ENCODE measurements around the gene GSDMA.

GSDMA gene

DNA sequence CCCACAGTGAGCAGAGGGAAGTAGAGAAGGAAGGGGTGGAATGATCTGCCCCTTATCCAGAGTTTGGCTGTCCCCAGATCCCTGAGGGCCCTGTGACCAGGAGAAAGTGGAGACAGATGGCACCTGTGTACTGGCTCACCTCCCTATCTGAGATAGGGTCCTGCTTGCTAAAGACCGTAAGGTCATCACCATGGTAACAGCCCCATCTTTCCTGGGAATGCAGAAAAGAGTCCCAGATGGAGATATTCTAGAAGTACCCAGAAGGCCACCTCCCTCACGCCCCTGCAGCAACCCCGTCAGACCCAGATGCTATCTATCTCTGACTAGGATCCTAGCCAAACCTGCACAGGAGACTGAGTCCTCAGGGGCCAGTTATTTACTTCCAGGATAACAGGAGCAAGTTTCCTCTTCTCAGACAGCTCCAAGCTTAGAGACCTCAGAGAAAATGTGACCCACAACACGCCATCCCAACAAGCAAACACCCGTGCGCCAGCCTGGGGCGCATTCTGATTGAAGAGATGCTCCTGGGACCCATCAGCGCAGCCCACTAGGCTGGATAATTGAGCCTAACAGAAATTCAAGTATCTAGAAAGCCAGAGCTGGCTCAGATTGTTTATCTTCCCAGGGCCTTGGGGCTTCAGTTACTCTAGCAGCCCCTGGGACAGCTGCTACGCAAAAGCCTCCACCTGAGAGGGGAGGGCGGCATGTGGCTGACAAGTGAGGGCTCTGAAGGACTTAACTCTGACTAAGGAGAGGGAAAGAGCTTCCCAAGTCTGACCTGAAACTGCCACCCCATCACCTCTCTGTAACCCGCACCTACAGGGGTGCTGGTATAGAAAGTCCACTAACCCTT lies 37.3 kb upstream of the GSDMA start:
- H3K36me3 ChIP-seq (ENCODE audit: insufficient read depth, low read length) = peaks cover 34% of the 10 kb centered on the region
- H3K9me3 ChIP-seq (replicated peaks; ENCODE audit: low read length) = no peaks in the 10 kb centered on the region
- H3K27me3 ChIP-seq (ENCODE audit: control insufficient read depth, insufficient read depth, low read length) = no peaks in the 10 kb centered on the region
- H3K4me1 ChIP-seq (ENCODE audit: control insufficient read depth, insufficient read depth, low read length) = peaks cover 44% of the 10 kb centered on the region
- H3K9ac ChIP-seq (ENCODE audit: low read depth, low read length) = no peak overlapping the region
- peak overlapping the region; percentile 93 for H3K4me2 ChIP-seq (ENCODE audit: low read length)
- H3K4me3 ChIP-seq (ENCODE audit: low read length) = no peak overlapping the region

DNA sequence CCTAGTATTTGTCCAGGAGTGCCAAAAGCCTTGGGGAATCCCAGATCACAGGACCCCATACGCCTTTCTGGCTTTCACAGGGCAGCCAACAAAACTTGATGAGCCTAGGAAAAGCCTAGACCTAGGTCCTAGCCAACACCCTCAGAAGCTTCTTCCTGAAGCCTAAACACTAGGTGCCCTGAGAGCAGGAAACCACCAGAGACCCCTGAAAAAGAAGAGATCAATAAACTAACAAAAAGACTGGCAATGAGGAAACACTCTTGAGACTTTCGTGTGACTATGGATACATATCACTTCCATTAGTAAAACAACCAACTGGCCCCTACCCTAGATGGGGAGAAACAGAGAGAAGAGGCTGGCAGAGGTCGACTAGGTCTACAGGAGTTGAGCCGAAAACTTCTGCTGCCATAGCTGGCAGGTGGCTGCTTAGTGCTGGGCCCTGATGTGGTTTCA lies 36.6 kb upstream of the GSDMA start:
- H3K4me2 ChIP-seq (ENCODE audit: low read length) = peak overlapping the region; percentile 93
- H3K4me1 ChIP-seq (ENCODE audit: control insufficient read depth, insufficient read depth, low read length) = peaks cover 44% of the 10 kb centered on the region
- peak overlapping the region; percentile 82 for H3K9ac ChIP-seq (ENCODE audit: low read depth, low read length)
- H3K36me3 ChIP-seq (ENCODE audit: insufficient read depth, low read length) = peaks cover 30% of the 10 kb centered on the region
- no peaks in the 10 kb centered on the region for H3K27me3 ChIP-seq (ENCODE audit: control insufficient read depth, insufficient read depth, low read length)
- peak overlapping the region; percentile 85 for H3K4me3 ChIP-seq (ENCODE audit: low read length)
- no peaks in the 10 kb centered on the region for H3K9me3 ChIP-seq (replicated peaks; ENCODE audit: low read length)

DNA sequence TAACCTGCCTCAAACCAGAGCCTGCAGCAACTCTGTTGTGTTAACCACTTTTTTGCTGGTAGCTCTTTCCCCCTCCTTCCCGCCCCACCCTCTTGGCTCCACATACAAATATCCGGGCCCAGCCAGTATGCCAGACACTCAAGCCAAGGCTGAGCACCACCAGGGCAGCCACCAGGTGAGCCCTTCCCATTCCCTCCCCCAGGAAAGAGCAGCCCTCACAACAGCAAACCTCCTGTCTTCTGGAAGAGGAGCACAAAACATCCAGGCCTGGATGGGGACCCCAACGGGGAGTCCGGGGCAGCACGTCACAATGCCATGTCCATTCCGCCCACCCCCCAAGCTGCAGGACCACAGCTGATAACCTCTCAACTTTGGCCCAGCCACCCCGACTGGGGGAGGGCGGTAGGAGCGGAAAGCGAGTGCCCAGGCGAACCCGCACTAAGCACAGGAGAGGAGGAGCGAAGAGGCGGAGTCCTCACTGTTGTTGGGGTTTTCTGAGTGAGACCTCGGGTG lies 36.2 kb upstream of the GSDMA start:
- H3K4me1 ChIP-seq (ENCODE audit: control insufficient read depth, insufficient read depth, low read length) = peaks cover 44% of the 10 kb centered on the region
- H3K27me3 ChIP-seq (ENCODE audit: control insufficient read depth, insufficient read depth, low read length) = no peaks in the 10 kb centered on the region
- H3K9me3 ChIP-seq (replicated peaks; ENCODE audit: low read length) = no peaks in the 10 kb centered on the region

DNA sequence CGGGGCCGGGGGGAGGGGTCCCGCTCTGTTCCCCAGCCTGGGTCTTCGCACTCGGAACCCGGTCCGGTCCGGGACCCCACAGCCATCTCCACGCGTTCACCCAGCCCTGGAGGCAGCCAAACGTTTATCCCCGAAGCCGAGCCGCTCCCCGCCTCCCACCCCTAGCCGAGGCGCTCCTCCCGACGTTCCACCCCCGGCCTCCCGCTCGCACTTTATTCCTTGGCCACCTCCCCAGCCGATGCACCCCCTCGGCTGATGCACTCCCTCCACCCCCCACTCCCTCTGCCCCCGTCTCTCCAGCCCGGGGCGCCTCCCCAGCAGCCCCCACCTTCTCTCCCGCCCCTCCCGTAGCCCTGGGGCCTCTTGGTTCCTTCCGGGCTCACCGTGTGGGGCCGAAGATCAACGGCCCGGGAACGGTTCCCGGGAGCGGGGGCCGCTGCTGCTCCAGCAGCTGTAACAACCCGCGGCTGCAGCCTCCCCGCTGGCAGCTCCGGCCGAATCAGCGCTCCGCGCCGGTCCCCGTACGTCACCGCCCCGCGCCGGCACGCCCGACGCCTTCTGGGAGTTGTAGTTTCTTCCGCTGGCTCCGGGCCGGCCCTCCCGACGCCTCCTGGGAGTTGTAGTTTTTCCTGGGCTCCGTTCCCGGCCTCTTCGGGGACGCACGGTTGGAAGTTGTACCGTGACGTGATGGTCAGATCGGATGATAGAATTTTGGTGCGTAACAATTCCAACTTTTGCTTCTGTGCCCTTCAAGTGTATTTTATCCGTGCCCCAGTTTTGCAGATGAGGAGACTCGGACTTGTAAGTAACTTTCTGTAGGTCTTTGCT lies 35.5 kb upstream of the GSDMA start, which contains the start of the genes LRRC3C and ORMDL3:
TSS of gene LRRC3C (plus strand) at position 632 of the 828 bp plus-strand sequence. CDS start 13,792 bp downstream, outside the sequence.
TSS of gene ORMDL3 (minus strand) at position 501 of the 828 bp plus-strand sequence. CDS start 3,398 bp downstream, outside the sequence.
- Histone ChIP-seq H3K4me1 (ENCODE audit: control insufficient read depth, insufficient read depth, low read length) (peaks cover 44% of the 10 kb centered on the region), H3K36me3 (ENCODE audit: insufficient read depth, low read length) (peaks cover 19% of the 10 kb centered on the region), H3K4me2 (ENCODE audit: low read length) (peak within 1 kb of the TSS; percentile 93), H3K27me3 (ENCODE audit: control insufficient read depth, insufficient read depth, low read length) (no peaks in the 10 kb centered on the region), H3K9me3 (replicated peaks; ENCODE audit: low read length) (no peaks in the 10 kb centered on the region), H3K4me3 (ENCODE audit: low read length) (peak within 1 kb of the TSS; percentile 85), H3K9ac (ENCODE audit: low read depth, low read length) (peak within 1 kb of the TSS; percentile 82)

More for the DNA sequence above, 36.2 kb upstream of the GSDMA start:
- peaks cover 25% of the 10 kb centered on the region for H3K36me3 ChIP-seq (ENCODE audit: insufficient read depth, low read length)
- peak overlapping the region; percentile 93 for H3K4me2 ChIP-seq (ENCODE audit: low read length)
- H3K4me3 ChIP-seq (ENCODE audit: low read length) = peak overlapping the region; percentile 85
- H3K9ac ChIP-seq (ENCODE audit: low read depth, low read length) = peak overlapping the region; percentile 82

DNA sequence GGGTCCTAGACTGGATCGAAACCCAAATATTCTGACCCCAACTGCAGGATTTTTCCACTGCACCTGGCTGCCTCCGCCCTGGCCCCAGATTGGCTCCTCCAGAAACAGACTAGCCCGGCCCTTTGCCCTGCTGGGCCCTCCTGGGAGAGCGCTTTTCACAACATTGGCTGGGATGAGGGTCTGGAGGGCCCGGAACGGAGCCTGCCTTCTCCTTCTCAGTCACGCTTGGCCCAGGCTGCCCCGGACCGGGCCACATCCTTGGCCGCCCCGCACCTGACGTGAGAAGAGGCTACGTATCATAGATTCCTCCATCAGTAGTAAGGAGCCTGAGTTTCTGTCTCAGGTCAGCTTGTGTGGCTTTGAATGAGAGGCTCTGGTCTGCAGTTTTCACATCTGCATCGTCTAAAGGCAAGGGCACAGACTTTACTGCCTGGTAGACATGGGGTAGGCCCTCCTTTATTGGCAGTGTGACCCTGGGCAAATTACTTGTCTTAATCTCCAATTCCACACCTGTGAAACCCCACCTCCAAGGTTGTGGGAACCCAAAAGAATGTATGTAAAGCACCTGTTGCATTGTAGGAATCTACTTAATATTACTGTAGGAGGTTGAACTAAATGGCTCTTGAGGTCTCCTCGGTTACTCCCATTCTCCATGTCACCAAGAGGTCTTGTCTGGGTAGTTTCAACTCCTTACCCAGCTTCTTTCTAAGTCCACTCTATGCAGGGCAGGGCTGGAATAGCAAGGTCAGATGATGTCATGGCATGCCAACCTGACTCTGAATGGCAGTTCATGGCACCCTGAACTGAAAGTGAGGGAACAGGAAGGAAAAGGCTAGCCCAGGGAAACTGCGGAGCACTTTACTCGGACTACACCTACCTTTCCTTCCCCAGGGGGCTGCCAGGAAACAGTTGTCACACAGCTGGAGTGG lies 34.6 kb upstream of the GSDMA start:
- Histone ChIP-seq H3K9ac (ENCODE audit: low read depth, low read length) (peak overlapping the region; percentile 54), H3K4me1 (ENCODE audit: control insufficient read depth, insufficient read depth, low read length) (peaks cover 44% of the 10 kb centered on the region), H3K4me2 (ENCODE audit: low read length) (peak overlapping the region; percentile 87), H3K27me3 (ENCODE audit: control insufficient read depth, insufficient read depth, low read length) (no peaks in the 10 kb centered on the region), H3K9me3 (replicated peaks; ENCODE audit: low read length) (no peaks in the 10 kb centered on the region), H3K36me3 (ENCODE audit: insufficient read depth, low read length) (peaks cover 10% of the 10 kb centered on the region), H3K4me3 (ENCODE audit: low read length) (peak overlapping the region; percentile 66)

DNA sequence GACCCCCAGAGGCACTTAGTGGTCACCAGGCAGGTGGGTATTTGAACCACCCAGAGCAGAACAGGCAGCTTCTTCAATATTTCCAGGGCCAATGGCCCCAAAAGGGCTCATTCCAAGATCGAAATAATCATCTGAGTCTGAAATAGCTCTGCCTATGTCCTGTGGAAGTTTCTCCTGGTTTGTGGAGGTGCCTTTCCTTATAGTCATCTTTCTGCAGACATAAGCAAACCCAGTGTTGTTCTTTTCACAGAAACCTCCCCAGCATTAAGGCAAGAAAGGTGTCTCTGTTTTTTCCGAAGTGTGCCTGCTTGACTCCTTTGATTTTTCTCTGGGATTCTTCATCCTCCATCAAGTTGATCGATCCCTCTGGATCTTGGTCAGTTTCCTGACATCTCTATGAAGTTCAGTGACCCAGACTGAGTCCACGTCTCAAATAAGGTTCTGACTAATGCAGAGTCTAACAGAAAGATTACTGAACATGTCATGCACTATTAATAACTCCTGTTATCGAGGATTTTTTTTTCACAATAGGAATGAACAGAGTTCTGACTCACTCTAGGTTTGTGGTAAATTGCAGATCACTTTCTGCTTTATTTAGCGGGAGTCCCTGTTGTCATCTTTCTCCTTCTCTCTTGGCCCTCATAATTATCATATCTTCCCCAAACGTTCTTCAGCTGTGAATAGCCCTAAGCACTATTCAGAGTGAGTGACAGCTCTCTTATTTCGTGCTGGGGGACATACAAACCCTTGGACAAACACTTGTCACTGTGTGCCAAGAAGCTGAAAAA lies 33.8 kb upstream of the GSDMA start:
- H3K4me3 ChIP-seq (ENCODE audit: low read length) = peak overlapping the region; percentile 66

DNA sequence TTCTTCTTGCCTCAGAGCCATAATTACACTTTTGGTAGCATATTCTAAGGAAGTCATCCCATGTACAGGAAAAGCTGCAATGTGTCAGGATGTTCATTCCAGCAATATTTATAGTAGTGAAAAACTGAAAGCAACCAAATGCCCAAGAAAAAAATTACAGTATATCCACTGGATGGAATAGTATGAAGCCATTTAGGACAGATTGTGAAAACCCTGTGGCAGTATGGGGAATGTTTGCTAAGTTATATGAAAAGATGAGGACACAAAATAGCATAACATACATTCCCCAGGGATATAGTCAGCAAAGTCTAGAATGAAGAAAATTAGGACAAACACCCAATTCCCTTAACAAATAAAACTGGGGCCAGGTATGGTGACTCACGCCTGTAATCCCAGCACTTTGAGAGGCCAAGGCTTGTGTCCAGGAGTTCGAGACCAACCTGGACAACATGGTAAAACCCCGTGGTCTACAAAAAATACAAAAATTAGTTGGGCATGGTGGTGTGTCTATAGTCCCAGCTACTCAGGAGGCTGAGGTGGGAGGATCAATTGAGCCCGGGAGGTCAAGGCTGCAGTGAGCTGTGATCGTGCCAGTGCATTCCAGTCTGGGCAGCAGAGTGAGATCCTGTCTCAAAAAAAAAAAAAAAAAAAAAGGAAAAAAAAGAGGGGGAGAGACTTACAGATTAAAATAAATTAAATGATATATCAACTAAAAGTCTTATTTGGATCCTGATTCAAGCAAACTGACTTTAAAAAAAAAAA lies 33.0 kb upstream of the GSDMA start:
- Histone ChIP-seq H3K27me3 (ENCODE audit: control insufficient read depth, insufficient read depth, low read length) (no peaks in the 10 kb centered on the region), H3K4me2 (ENCODE audit: low read length) (peak overlapping the region; percentile 63), H3K36me3 (ENCODE audit: insufficient read depth, low read length) (no peaks in the 10 kb centered on the region), H3K9me3 (replicated peaks; ENCODE audit: low read length) (no peaks in the 10 kb centered on the region), H3K9ac (ENCODE audit: low read depth, low read length) (peak overlapping the region; percentile 55), H3K4me1 (ENCODE audit: control insufficient read depth, insufficient read depth, low read length) (peaks cover 32% of the 10 kb centered on the region), H3K4me3 (ENCODE audit: low read length) (peak overlapping the region; percentile 31)

More for the DNA sequence above, 33.8 kb upstream of the GSDMA start:
- Histone ChIP-seq H3K9ac (ENCODE audit: low read depth, low read length) (peak overlapping the region; percentile 55), H3K9me3 (replicated peaks; ENCODE audit: low read length) (no peaks in the 10 kb centered on the region), H3K4me2 (ENCODE audit: low read length) (peak overlapping the region; percentile 87), H3K36me3 (ENCODE audit: insufficient read depth, low read length) (peaks cover 1% of the 10 kb centered on the region), H3K4me1 (ENCODE audit: control insufficient read depth, insufficient read depth, low read length) (peaks cover 40% of the 10 kb centered on the region), H3K27me3 (ENCODE audit: control insufficient read depth, insufficient read depth, low read length) (no peaks in the 10 kb centered on the region)

DNA sequence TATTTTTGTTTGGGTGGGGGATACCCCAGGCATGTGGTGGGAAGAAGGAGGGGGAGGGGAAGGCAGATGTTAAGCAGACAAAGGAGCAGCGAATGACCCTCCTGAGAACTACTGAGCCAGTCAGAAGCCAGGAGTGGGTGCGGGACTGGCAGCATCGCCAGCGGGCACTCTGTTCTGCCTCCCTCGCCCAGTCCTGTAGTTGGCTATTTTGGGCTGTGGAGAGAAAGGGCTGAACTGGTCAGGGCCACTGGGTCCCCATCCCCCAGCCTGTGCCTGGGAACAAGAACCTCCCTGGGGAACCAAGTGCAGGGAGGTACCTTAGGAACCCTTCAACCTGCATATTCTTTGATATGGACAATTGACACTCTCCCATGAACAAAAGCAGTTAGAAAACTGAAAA lies 28.9 kb upstream of the GSDMA start:
- peaks cover 20% of the 10 kb centered on the region for H3K4me1 ChIP-seq (ENCODE audit: control insufficient read depth, insufficient read depth, low read length)
- H3K4me3 ChIP-seq (ENCODE audit: low read length) = no peak overlapping the region
- no peak overlapping the region for H3K9ac ChIP-seq (ENCODE audit: low read depth, low read length)
- no peak overlapping the region for H3K4me2 ChIP-seq (ENCODE audit: low read length)
- no peaks in the 10 kb centered on the region for H3K9me3 ChIP-seq (replicated peaks; ENCODE audit: low read length)
- H3K27me3 ChIP-seq (ENCODE audit: control insufficient read depth, insufficient read depth, low read length) = no peaks in the 10 kb centered on the region
- H3K36me3 ChIP-seq (ENCODE audit: insufficient read depth, low read length) = no peaks in the 10 kb centered on the region

DNA sequence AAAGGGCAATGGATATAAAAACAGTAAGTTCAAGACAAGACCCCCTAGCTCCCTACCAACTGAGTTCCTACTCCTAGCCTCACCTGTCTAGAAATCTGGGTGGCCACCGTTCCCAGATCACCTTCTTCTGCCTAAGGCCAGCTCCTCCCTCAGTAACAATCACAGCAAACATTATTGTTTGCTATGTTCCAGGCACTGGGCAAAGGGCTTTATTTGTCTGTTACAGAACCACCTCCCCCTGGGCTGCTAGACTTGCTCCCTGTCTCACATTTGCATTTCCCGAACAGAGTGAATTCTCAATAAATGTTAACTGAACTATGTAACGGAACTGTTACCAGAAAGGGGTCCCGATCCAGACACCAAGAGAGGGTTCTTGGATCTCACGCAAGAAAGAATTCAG lies 28.5 kb upstream of the GSDMA start:
- H3K9ac ChIP-seq (ENCODE audit: low read depth, low read length) = no peak overlapping the region
- peaks cover 22% of the 10 kb centered on the region for H3K4me1 ChIP-seq (ENCODE audit: control insufficient read depth, insufficient read depth, low read length)
- H3K36me3 ChIP-seq (ENCODE audit: insufficient read depth, low read length) = no peaks in the 10 kb centered on the region
- no peaks in the 10 kb centered on the region for H3K27me3 ChIP-seq (ENCODE audit: control insufficient read depth, insufficient read depth, low read length)
- H3K4me3 ChIP-seq (ENCODE audit: low read length) = no peak overlapping the region
- no peaks in the 10 kb centered on the region for H3K9me3 ChIP-seq (replicated peaks; ENCODE audit: low read length)
- no peak overlapping the region for H3K4me2 ChIP-seq (ENCODE audit: low read length)

Data from skeletal muscle satellite cell (primary cell).